Ovary (tissue), 9 donors: ENCODE measurements around the gene BTK. TPM values are rescaled to one million over a fixed set of nuclear protein-coding genes. Genes with fewer than 3 reads are reported as not detected.

Experiments
- DNase-seq, 5 donors: peaks; one replicate each; pipeline ENCODE4 v3.0.0-alpha.2; 2019 to 2020
- H3K27ac ChIP-seq, 2 donors: fragments of 200-600 bp; one replicate each; pipeline versions ENCODE4 v1.5.1 to v1.8.0; 2019 to 2022
- H3K27me3 ChIP-seq: fragments of 200-600 bp; one replicate; pipeline ENCODE4 v1.8.0; 2022
- H3K36me3 ChIP-seq: fragments of 200-600 bp; sonication (generic); one replicate; pipeline ENCODE4 v1.5.1; 2019
- H3K4me1 ChIP-seq: one replicate; pipeline ENCODE4 v1.8.1; 2013; ENCODE audit warnings: mild to moderate bottlenecking, moderate library complexity; ENCODE audit not compliant: insufficient read depth
- H3K4me3 ChIP-seq: fragments of 200-600 bp; sonication (generic); one replicate; pipeline ENCODE4 v1.5.1; 2017
- H3K9me3 ChIP-seq, 2 donors: fragments of 200-600 bp in 1 of 2; sonication (generic) in 1 of 2; one replicate each; pipeline versions ENCODE4 v1.5.1 to v1.8.1; 2013 to 2019; ENCODE audit warnings: mild to moderate bottlenecking in 1 of 2, moderate library complexity in 1 of 2
- EP300 ChIP-seq: sonication (generic); formaldehyde crosslinking; IDR thresholded peaks from one replicate; pipeline ENCODE4 v1.6.1; 2017; ENCODE audit warnings: antibody characterized with exemption
- POLR2A ChIP-seq: fragments of 450-650 bp; IDR thresholded peaks from one replicate; pipeline ENCODE4 v1.6.1; 2017; ENCODE audit warnings: antibody characterized with exemption, mild to moderate bottlenecking, moderate library complexity
- WGBS, 3 donors: extraction: QIAGEN DNeasy Blood & Tissue Kit in 1 of 3; methylation state at CpG; one replicate each; pipeline versions ENCODE4 v1.1.5 to v1.1.7; 2013 to 2017; 5-methylcytosine and 5-hydroxymethylcytosine counted together
- intact Hi-C, 4 donors: fragments of 100-400 bp; cut with DNase I; formaldehyde crosslinking; loops; one replicate each; pipeline versions ENCODE4 v1.11.0 to v1.15.1; 2022 to 2023
- polyA plus RNA-seq, 2 donors: library from polyadenylated mRNA; stranded (reverse); fragments of 200-250 nt in 1 of 2; fragments of 350-450 nt in 1 of 2; fragmentation: Illumina TruSeq in 1 of 2; extraction: RNeasy Lipid Tissue Mini Kit (QIAGEN cat#74804) in 1 of 2; gene quantifications; one replicate each; pipeline ENCODE4 v1.2.3, GENCODE V29; 2013 to 2014
- total RNA-seq, 7 donors: library from RNA; depleted of rRNA in 2 of 7; stranded (reverse); fragments of >200 nt in 2 of 7; fragmentation: NEBNext Ultra II Directional in 3 of 7; extraction: Animal tissue kit (Norgen Biotek cat#: 25700) in 3 of 7; gene quantifications; one replicate each; pipeline versions ENCODE4 v1.1.0 to v1.2.4, GENCODE V29; 2016 to 2023
- TF ChIP-seq, protein P1 (sequence below), 3 donors: fragments of 450-650 bp in 2 of 3; fragments of 200-600 bp in 1 of 3; IDR thresholded peaks; one replicate each; pipeline versions ENCODE4 v1.5.1 to v1.8.0; 2016 to 2022; ENCODE audit warnings: antibody characterized with exemption in 3 of 3, mild to moderate bottlenecking in 1 of 3
- donor health status: DM: no; HTN: no; CAD: no; lungs with moderate emphysema.
- donor health status: DM: no; HTN: no; CAD: no.
- donor health status: Bipolar disorder and iron deficiency.
- donor health status: DM: yes; HTN: yes; CAD: no.
- donor health status: DM: no; HTN: no; CAD: no.
- donor health status: DM: yes; HTN: yes; CAD: no.

The BTK gene
- total and polyA plus RNA-seq, 9 donors: 0.81 to 7.5 (median 1.3) TPM

DNA sequence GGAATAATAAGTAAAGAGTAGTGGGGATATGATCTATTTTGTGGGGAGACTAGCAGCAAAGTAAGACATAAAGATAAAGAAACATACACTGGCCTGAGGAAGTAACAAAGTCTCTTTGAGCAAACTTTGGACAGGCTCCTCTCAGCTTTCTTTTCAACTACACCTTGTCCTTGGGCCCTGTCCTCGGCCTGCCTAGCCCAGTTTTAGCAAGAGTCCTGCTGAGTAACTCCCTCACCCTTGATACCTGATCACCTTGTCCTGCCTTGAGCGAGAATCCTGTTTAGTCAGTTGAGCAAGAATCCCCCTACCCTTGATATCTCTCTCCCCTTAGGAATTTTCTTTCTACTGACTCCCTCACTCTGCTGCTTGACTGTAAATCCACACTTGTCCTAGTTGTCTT, 33.5 kb upstream of the BTK start:
- DNase-seq: no peak
- no peaks in the 10 kb centered on the region for H3K9me3 ChIP-seq
- TF ChIP-seq, protein P1, sequence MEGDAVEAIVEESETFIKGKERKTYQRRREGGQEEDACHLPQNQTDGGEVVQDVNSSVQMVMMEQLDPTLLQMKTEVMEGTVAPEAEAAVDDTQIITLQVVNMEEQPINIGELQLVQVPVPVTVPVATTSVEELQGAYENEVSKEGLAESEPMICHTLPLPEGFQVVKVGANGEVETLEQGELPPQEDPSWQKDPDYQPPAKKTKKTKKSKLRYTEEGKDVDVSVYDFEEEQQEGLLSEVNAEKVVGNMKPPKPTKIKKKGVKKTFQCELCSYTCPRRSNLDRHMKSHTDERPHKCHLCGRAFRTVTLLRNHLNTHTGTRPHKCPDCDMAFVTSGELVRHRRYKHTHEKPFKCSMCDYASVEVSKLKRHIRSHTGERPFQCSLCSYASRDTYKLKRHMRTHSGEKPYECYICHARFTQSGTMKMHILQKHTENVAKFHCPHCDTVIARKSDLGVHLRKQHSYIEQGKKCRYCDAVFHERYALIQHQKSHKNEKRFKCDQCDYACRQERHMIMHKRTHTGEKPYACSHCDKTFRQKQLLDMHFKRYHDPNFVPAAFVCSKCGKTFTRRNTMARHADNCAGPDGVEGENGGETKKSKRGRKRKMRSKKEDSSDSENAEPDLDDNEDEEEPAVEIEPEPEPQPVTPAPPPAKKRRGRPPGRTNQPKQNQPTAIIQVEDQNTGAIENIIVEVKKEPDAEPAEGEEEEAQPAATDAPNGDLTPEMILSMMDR (IDR thresholded peaks at IDR 0.05): no peak
- TF ChIP-seq POLR2A: no peak
- no peaks in the 10 kb centered on the region for H3K27me3 ChIP-seq
- H3K4me1 ChIP-seq: peaks cover 4% of the 10 kb centered on the region
- intact Hi-C loops: loop anchor here in 1 of 4 donors (5.0 to 10.0 kb wide), 2 partner anchors 65 to 378 kb away; partner anchors contain the start of gene ARMCX4
- H3K4me3 ChIP-seq: no peak overlapping the region
- WGBS, 3 donors: 49 to 67% (median 66%) methylated on average over 2 of the region's 2 CpGs
- peak overlapping the region in 1 of 2 donors; percentile 93 for H3K27ac ChIP-seq
- H3K36me3 ChIP-seq: no peaks in the 10 kb centered on the region

DNA sequence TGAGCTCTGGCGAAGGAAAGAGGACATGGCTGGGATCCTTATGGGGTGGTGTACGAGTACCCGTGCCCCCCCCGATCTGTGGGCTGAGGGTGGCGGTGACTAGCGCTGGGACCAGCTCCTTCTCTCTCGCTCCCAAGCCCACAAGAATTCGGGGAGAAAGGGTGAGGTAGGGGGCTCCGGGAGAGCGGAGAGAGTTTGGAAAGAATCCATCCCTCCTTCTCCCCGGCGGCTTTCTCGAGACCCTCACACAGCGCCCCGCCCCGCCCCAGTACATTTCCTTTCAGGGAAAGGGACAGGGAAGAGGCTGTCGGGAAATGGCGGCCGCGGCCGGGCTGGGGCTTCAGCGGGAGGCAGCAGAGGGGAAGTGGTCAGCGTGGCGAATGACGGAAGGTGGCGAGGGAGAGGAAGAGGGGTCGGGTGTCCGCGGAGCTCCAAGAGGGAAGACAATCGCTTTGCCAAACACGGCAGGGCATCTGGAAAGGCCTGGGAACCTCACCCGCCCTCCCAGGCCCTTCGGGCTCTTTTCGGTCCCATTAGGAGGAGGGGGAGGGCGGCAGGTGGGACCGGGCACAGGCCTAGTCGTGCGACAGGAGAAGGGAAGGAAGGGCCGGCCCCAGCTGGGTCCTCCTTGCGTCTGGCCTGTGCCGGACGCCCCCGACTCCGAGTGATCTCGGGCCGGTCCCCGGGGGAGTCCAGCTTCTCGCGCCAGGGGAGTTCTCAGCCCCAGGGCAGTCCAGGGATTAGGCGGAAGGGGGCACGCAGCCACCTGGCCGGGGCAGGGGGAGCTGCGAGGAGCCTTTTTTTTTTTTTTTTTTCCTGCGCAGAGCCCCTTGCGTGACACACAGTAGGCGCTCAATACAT, 32.2 kb upstream of the BTK start:
- intact Hi-C loops: loop anchor here in 1 of 4 donors (5.0 to 10.0 kb wide), 2 partner anchors 67 to 379 kb away; partner anchors contain the start of gene ARMCX4
- 19 to 33% (median 30%) methylated on average over 52 to 56 of the region's 56 CpGs for WGBS, 3 donors
- DNase-seq: peak; percentile 58 to 77 (median 68)

DNA sequence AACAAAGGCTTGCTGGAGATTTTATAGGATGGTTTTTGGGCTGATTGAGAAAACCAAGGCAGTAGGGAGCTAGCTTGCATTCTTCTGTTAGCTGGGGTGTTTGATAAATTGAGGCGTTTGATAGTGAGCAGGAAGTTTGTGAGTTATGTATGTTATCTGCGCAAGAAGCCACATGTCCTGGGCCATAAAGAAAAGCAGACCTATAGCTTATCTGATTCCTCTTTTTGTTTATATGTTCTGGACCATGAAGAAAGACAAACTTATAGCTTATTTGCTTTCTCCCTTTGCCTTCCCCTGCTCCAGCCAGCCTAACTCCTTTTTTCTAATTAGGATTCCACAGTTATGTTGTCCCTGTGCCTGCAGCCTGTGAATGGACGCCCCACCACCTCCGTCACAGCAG, 31.2 kb upstream of the BTK start:
- H3K36me3 ChIP-seq: no peaks in the 10 kb centered on the region
- peak overlapping the region in 1 of 2 donors; percentile 93 for H3K27ac ChIP-seq
- intact Hi-C loops: loop anchor here in 1 of 4 donors (5.0 to 10.0 kb wide), 2 partner anchors 68 to 380 kb away; partner anchors contain the start of gene ARMCX4
- H3K9me3 ChIP-seq: no peaks in the 10 kb centered on the region
- H3K4me3 ChIP-seq: no peak overlapping the region
- no peak for DNase-seq
- peaks cover 4% of the 10 kb centered on the region for H3K4me1 ChIP-seq
- TF ChIP-seq POLR2A: no peak
- no peak for TF ChIP-seq EP300
- TF ChIP-seq, protein P1 (IDR thresholded peaks at IDR 0.05): no peak
- 56 to 59% (median 56%) methylated on average over 4 of the region's 4 CpGs for WGBS, 3 donors
- no peaks in the 10 kb centered on the region for H3K27me3 ChIP-seq

More for the DNA sequence above, 32.2 kb upstream of the BTK start:
- Histone ChIP-seq H3K27me3 (no peaks in the 10 kb centered on the region), H3K4me3 (peak overlapping the region; percentile 55), H3K9me3 (no peaks in the 10 kb centered on the region), H3K4me1 (peaks cover 4% of the 10 kb centered on the region), H3K36me3 (no peaks in the 10 kb centered on the region), H3K27ac (peak overlapping the region; percentile 93 to 94)
- TF ChIP-seq POLR2A: no peak
- TF ChIP-seq, protein P1 (IDR thresholded peaks at IDR 0.05): no peak
- no peak for TF ChIP-seq EP300

DNA sequence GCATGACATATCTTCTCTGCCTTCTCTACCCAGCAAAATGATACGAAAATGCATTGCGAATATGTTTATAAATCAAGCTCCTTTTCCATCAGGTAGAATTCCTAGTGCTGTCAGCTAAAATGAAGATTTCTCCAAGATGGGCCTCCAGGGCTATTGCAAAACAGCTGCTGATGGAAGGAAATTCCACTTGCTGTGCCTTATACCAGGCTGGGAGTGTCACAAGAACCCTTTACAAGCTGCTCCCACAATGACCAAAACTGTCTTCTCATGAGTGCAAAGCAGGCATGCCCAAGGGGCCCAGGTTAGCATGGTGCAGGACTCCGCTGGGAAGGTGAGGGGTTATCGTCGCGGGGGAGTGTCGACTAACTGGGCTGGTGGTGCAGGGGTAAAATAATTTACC, 30.7 kb upstream of the BTK start:
- peak overlapping the region in 1 of 2 donors; percentile 93 for H3K27ac ChIP-seq
- intact Hi-C loops: loop anchor here in 1 of 4 donors (5.0 to 10.0 kb wide), 2 partner anchors 68 to 381 kb away; partner anchors contain the start of gene ARMCX4

More for the DNA sequence above, 30.7 kb upstream of the BTK start:
- no peak for DNase-seq
- H3K4me3 ChIP-seq: no peak overlapping the region
- peaks cover 6% of the 10 kb centered on the region for H3K4me1 ChIP-seq
- H3K36me3 ChIP-seq: no peaks in the 10 kb centered on the region
- WGBS, 3 donors: 62 to 73% (median 68%) methylated on average over 7 of the region's 7 CpGs
- TF ChIP-seq, protein P1 (IDR thresholded peaks at IDR 0.05): no peak
- no peak for TF ChIP-seq EP300
- TF ChIP-seq POLR2A: no peak
- H3K27me3 ChIP-seq: no peaks in the 10 kb centered on the region
- H3K9me3 ChIP-seq: no peaks in the 10 kb centered on the region
